ENCODE results near the gene DGKQ.

GRCh38 chr4:925171-925570 lies 48.2 kb downstream of the DGKQ start:
- TF ChIP-seq, protein P1, sequence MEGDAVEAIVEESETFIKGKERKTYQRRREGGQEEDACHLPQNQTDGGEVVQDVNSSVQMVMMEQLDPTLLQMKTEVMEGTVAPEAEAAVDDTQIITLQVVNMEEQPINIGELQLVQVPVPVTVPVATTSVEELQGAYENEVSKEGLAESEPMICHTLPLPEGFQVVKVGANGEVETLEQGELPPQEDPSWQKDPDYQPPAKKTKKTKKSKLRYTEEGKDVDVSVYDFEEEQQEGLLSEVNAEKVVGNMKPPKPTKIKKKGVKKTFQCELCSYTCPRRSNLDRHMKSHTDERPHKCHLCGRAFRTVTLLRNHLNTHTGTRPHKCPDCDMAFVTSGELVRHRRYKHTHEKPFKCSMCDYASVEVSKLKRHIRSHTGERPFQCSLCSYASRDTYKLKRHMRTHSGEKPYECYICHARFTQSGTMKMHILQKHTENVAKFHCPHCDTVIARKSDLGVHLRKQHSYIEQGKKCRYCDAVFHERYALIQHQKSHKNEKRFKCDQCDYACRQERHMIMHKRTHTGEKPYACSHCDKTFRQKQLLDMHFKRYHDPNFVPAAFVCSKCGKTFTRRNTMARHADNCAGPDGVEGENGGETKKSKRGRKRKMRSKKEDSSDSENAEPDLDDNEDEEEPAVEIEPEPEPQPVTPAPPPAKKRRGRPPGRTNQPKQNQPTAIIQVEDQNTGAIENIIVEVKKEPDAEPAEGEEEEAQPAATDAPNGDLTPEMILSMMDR (conservative IDR thresholded peaks at IDR 0.05), result no peak
- no peak for TF ChIP-seq EZH2 (IDR thresholded peaks at IDR 0.05; ENCODE audit: low read depth)

Data from PC-9 (cell line).